Activated naive CD4-positive, alpha-beta T cell treated with Interleukin-2 at 50 U/mL for 16 hours (primary cell): ENCODE results near the gene WRNIP1.
"Not testable (repeated sequence)": the region's sequence is repeated elsewhere in the genome, so short reads cannot be mapped to it uniquely, and the experiment has no call there.

Experiments used
- DNase-seq: peaks from one replicate; pipeline ENCODE4 v3.0.0-alpha.2; 2020

WRNIP1 gene

DNA sequence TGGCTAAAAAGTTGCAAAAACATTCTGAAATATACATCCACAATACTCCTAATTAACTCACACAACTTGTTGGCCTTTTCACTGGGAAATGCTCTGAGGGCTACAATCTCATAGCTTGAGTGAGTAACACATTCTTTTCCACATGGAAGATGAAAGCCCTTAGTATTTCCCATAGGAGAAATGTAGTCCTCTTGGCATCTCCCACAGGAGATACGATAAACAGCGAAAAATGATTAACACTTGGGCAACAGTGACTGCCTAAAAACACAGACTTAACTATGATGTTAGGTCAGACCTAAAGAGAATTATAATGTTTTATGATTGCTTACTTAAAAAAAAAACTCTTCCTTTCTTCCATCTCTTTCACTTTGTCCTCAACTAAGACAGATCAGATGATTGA lies 23.4 kb upstream of the WRNIP1 start:
- DNase-seq: no peak

DNA sequence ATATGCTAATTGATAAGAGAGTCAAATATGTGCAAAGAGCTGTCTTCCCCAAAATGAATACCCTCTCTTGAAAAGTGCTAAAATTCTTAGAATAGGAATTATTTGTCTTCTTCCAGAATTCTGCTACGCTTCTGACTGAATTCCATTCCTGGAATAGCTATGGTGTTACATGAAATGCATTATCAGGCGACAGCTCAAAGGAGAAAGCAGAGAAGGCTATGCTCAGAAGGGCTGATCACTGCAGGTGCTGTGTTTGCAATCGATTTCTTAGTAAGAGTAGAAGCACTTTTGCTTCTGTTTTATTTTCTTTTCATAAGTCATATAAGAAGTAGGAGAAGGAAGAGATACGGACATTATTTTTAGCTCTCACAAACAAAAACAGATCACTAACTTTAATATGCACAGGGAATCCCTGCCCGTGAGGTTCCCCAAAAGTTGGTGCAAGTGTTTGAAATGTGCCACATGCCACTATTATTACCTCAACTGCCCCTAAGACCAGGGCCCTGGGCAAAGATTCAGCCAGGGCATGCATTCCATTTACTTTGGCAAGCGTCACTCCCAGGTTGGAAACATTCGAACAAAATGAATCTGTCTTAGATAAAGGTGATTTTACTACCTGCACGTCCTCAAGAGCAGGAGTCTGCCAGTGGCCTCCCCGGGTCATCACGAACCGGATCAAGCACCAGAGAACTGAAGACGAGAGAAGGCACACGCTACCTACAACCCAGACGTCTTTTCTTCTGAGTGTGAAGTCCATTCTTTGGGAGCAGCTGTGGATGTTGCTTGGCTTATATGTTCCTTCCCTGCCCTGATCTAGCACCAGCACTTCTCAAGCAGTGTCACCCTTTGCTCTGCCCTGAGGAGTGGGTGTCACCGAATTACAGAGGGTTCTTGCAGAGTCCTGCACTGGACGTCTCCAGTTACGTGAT lies 21.6 kb upstream of the WRNIP1 start:
- no peak for DNase-seq

GRCh38 chr6:2744209-2744771 lies 20.9 kb upstream of the WRNIP1 start:
- DNase-seq: no peak

- DNase-seq: no peak
Measured at GRCh38 chr6:2744778-2745177, 20.4 kb upstream of the WRNIP1 start.

DNA sequence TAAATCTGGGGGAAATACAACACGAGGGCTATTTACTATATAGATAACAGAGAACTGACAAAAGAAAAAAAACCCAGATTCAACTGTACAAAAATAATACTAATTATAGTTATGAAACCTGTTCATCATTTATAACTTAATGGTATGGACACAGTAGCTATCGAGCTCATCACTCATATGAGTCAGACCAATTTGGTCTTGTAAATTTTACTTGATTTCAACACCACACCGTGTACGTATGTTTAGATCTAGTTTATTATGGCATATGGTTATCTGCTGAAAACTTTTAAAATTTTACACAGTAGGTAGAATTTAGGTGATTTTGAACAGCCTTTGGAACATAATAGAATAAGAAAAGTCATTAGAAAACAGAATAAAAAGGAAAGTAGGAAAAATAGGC lies 19.9 kb upstream of the WRNIP1 start:
- no peak for DNase-seq

DNA sequence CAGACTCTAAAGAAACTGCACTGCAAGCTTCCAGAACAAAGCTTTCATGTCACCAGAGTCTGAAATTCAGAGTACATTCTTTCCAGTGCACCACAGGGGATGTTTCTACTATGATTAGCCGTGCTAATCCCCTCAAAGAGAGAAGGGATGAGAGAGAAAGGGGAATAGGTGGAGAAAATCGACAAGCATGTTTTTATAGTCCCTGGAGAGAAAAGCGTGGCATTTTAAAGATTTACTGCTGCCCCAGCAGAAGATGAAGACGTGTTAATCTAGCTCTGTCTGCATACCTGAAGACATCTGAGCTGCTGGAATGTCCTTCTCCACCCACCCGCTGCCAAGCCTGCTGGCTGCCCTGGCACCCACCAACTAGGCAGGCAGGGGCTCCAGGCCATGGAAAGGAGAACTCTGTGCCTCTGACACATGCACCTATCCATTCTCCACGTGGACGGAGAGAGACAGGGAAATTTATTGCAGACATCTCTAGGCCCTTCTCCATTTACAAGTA lies 18.6 kb upstream of the WRNIP1 start:
- DNase-seq: no peak

DNA sequence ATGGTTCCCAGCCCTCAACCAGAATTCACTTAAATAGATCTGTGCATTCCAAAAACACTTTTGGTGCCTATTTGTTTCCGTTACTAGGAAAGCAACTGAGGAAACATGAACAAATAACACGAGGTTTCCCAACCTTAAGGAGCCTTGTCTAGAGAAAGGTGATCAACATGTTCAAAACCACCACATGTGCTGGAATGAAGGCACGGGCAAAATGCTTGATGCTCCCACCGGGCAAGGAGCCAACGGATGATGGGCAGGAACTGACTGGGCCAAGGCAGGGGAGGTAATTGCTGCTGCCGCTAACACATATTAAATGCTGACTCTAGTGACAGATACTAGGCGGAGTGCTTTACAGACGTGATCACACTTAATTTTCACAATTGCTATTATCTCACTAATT lies 17.0 kb upstream of the WRNIP1 start:
- no peak for DNase-seq

- DNase-seq: peak; percentile 69
Measured at GRCh38 chr6:2749969-2750600, 15.1 kb upstream of the WRNIP1 start.

GRCh38 chr6:2750832-2751231 lies 14.4 kb upstream of the WRNIP1 start, which contains the start of gene MYLK4:
TSS of gene MYLK4 (minus strand) at chr6:2750922. CDS start at chr6:2749294, 1,628 bp downstream.
- no peak for DNase-seq

DNA sequence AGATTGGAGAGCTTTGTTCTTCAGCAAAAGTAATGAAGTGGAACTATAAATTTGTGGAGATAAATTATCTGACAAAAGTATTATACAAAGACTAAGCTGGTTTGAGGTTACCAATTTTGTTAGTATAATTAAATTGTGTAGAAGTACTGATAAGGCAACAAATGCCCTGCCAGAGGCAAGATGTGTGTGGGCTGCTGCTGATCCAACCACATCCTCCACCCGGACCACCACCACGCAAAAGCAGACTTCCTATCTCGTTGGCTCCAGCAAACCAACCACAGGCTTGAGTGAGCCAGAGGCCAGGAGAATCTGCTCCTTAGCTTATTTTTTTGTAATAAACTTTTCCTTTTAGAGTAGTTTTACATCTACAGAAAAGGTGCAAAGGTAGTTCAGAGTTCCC lies 13.3 kb upstream of the WRNIP1 start:
- DNase-seq: no peak

DNA sequence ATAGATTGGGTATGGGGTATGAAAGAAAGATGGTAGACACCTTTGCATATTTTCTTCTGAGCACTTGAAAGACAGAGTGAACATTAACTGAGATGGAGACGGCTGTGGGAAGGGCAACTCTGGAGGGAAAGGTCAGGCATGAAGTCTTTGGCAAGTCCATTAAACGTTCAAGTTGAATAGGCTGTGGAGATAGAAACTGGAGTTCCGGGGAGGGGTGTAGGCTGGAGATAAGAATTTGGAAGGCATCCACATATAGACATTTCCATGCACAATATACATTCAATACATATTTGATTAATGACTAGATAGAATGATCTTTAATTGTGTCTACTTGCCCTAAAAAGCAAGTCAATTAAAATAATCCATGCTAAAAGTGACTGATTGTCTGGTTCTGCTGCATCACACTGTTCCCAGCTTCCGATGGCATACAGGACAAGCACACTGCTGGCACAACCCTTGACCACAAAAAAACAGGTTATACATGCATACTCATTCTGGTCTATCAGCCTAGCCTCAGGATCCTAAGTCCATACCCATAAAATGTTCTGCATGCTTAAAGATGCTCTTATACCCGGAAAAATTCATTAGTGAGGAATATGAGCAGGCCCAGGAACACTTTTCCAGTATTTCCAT lies 12.6 kb upstream of the WRNIP1 start:
- no peak for DNase-seq

- no peak for DNase-seq
Measured at GRCh38 chr6:2753110-2753489, 12.1 kb upstream of the WRNIP1 start.

DNA sequence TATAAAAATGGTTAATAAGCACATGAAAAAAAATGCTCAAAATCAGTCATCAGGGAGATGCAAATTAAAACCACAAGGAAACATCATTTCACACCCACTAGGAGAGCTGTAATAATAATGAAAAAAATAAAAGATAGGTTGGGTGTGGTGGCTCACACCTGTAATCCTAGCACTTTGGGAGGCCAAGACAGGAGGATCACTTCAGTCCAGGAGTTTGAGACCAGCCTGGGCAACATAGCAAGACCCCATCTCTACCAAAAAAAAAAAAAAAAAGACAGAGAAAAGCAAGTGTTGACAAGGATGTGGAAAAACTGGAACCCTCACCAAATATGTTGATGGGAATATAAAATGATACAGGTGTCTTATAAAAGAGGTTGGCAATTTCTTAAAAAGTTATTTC lies 11.4 kb upstream of the WRNIP1 start:
- DNase-seq: no peak

- DNase-seq: no peak
Measured at GRCh38 chr6:2754393-2754792, 10.8 kb upstream of the WRNIP1 start.

GRCh38 chr6:2754911-2755310 lies 10.3 kb upstream of the WRNIP1 start:
- no peak for DNase-seq

- DNase-seq: no peak
Measured at GRCh38 chr6:2755456-2755855, 9.7 kb upstream of the WRNIP1 start.

GRCh38 chr6:2756241-2756640 lies 9.0 kb upstream of the WRNIP1 start:
- no peak for DNase-seq

DNA sequence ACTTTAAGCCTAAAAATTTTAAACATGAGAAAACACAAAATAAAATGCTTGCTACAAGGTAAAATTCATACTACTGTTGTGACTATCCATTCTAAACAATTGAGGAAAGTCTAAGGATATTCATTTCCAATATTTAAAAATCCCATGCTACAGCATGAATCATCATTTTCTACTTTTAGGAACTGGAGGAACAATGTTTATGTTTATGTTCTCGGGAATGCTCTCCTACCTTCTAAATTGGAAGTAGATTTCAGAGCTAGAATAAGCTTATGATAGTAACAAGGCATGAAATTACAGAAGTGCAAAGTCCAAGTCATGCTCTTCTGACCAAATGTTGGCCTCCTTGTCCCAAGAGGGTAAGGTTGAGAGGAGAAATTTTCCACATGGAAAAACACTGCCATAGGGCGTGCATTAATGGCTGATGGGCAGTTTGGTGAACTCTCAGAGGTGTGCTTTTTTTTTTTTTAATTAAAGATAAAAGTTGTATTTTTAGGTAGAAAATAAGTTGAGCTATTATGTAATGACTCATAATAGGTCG lies 8.4 kb upstream of the WRNIP1 start:
- no peak for DNase-seq

DNA sequence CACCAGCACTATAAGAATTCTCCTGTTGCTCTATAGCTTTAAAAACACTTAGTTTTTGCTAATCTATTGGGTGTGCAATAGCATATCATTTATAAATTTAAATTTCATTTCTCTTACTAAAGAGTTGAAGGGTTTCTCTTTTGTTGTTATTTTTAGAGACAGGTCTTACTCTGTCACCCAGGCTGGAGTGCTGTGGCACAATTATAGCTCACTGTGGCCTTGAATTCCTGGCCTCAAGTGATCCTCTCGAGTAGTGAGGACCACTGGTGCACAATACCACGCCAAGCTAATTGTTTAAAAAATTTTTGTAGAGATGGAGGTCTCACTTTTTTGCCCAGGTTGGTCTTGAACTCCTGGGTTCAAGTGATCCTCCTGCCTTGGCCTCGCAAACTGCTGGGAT lies 6.2 kb upstream of the WRNIP1 start:
- DNase-seq: no peak

GRCh38 chr6:2760882-2761842 lies 4.0 kb upstream of the WRNIP1 start:
- DNase-seq: no peak

GRCh38 chr6:2762868-2763267 lies 2.3 kb upstream of the WRNIP1 start:
- DNase-seq: not testable (repeated sequence)

DNA sequence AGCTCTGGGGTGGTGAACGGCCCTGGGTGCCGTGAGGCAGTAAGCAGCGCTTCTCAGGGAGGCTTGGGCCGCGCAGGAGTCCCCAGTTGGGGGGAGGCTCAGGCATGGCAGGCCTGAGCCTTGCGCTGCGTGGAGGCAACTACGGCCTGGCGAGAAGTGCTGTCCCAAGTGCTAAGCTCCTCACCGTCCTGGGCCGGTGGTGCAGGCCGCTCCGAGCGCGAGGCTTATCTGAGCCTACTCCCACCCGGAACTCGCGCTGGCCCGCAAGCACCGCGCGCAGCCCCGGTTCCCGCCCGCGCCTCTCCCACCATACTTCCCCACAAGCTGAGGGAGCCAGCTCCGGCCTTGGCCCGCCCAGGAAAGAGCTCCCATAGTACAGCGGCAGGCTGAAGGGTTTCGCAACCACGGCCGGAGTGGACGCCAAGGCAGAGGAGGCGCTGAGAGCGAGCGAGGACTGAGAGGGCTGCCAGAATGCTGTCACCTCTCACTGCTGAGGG lies 1.8 kb upstream of the WRNIP1 start:
- DNase-seq: no peak
